ENCODE results near the gene RBMS3.

RBMS3 gene

GRCh38 chr3:29892976-29893554 lies 612.2 kb downstream of the RBMS3 start:
- no peak for DNase-seq (ENCODE audit: low spot score)

GRCh38 chr3:29896856-29897255 lies 616.0 kb downstream of the RBMS3 start:
- DNase-seq (ENCODE audit: low spot score) = no peak

GRCh38 chr3:29898171-29898965 lies 617.5 kb downstream of the RBMS3 start:
- no peak for DNase-seq (ENCODE audit: low spot score)

GRCh38 chr3:29899021-29899420 lies 618.1 kb downstream of the RBMS3 start:
- DNase-seq (ENCODE audit: low spot score) = no peak

GRCh38 chr3:29901097-29901496 lies 620.2 kb downstream of the RBMS3 start:
- no peak for DNase-seq (ENCODE audit: low spot score)

GRCh38 chr3:29903600-29903999 lies 622.7 kb downstream of the RBMS3 start:
- no peak for DNase-seq (ENCODE audit: low spot score)

GRCh38 chr3:29906906-29907305 lies 626.0 kb downstream of the RBMS3 start:
- DNase-seq (ENCODE audit: low spot score) = no peak

GRCh38 chr3:29912600-29913288 lies 631.9 kb downstream of the RBMS3 start:
- DNase-seq (ENCODE audit: low spot score) = no peak

GRCh38 chr3:29914861-29915524 lies 634.1 kb downstream of the RBMS3 start:
- DNase-seq (ENCODE audit: low spot score) = no peak

- no peak for DNase-seq (ENCODE audit: low spot score)
Observed at GRCh38 chr3:29919571-29919970, 638.7 kb downstream of the RBMS3 start.

GRCh38 chr3:29922992-29923746 lies 642.3 kb downstream of the RBMS3 start:
- DNase-seq (ENCODE audit: low spot score) = no peak

GRCh38 chr3:29924783-29925561 lies 644.1 kb downstream of the RBMS3 start:
- no peak for DNase-seq (ENCODE audit: low spot score)

- no peak for DNase-seq (ENCODE audit: low spot score)
Observed at GRCh38 chr3:29926378-29926777, 645.5 kb downstream of the RBMS3 start.

GRCh38 chr3:29932696-29933325 lies 651.9 kb downstream of the RBMS3 start:
- DNase-seq (ENCODE audit: low spot score) = no peak

- no peak for DNase-seq (ENCODE audit: low spot score)
Observed at GRCh38 chr3:29933802-29934490, 653.1 kb downstream of the RBMS3 start.

- no peak for DNase-seq (ENCODE audit: low spot score)
Observed at GRCh38 chr3:29934751-29935150, 653.9 kb downstream of the RBMS3 start.

GRCh38 chr3:29936054-29936453 lies 655.2 kb downstream of the RBMS3 start:
- DNase-seq (ENCODE audit: low spot score) = no peak

- DNase-seq (ENCODE audit: low spot score) = no peak
Observed at GRCh38 chr3:29936766-29937165, 655.9 kb downstream of the RBMS3 start.

- no peak for DNase-seq (ENCODE audit: low spot score)
Observed at GRCh38 chr3:29937185-29937584, 656.3 kb downstream of the RBMS3 start.

- no peak for DNase-seq (ENCODE audit: low spot score)
Observed at GRCh38 chr3:29940759-29941323, 660.0 kb downstream of the RBMS3 start.

All from RKO (cell line).